Endothelial cell of umbilical vein (primary cell): ENCODE measurements around the gene PLCB4. TPM values are rescaled to one million over a fixed set of nuclear protein-coding genes. Genes with fewer than 3 reads are reported as not detected.

Experiments
- BruUV-seq: library from RNA; stranded (reverse); fragments of 400-500 nt; replicated peaks from 2 replicates; lab custom pipeline; 2021; lab: Mats Ljungman, UMichigan
- CTCF ChIA-PET: fragments of 300-600, 350-600 bp; sonication (Branson Sonifier 250); formaldehyde crosslinking; loops from one replicate; lab custom pipeline; 2021; ENCODE audit warnings: antibody characterized with exemption, inconsistent platforms; lab: Charles Lee
- POLR2A ChIA-PET: fragments of 300-600, 350-600 bp; sonication (Branson Sonifier 250); formaldehyde crosslinking; loops from one replicate; lab custom pipeline; 2021; ENCODE audit warnings: antibody characterized with exemption, inconsistent platforms; lab: Charles Lee
- DNase-seq: peaks from one replicate; pipeline ENCODE4 v3.0.0-alpha.2; 2011; ENCODE audit warnings: low read depth, low spot score
- FAIRE-seq: peaks from 2 replicates; lab custom pipeline; 2011; peaks lifted over from hg19 to GRCh38; lab: Jason Lieb, UNC
- H2AFZ ChIP-seq: 2 replicates; pipeline ENCODE4 v1.6.0; 2012; ENCODE audit warnings: low read depth, low read length, control low read depth, inconsistent platforms
- H3K27ac ChIP-seq: 2 replicates; pipeline ENCODE4 v1.5.1; 2011; ENCODE audit warnings: low read depth, mild to moderate bottlenecking, control low read depth, low read length, moderate library complexity; ENCODE audit not compliant: insufficient read depth
- H3K27me3 ChIP-seq, 2 experiments: 2 replicates each; pipeline versions ENCODE4 v1.6.0 to v1.6.1; 2011; ENCODE audit warnings: low read length in 2 of 2, mixed read lengths in 1 of 2; ENCODE audit not compliant: control insufficient read depth in 2 of 2, insufficient read depth in 2 of 2
- H3K36me3 ChIP-seq, 2 experiments: 2 replicates in 1 of 2; 3 replicates in 1 of 2; pipeline ENCODE4 v1.5.1; 2011; ENCODE audit warnings: low read length in 2 of 2, mild to moderate bottlenecking in 1 of 2, moderate library complexity in 1 of 2; ENCODE audit not compliant: control insufficient read depth in 2 of 2, insufficient read depth in 2 of 2; ENCODE audit errors: extremely low read depth in 1 of 2
- H3K4me1 ChIP-seq: 3 replicates; pipeline ENCODE4 v1.5.1; 2011; ENCODE audit warnings: mild to moderate bottlenecking, low read length; ENCODE audit not compliant: control insufficient read depth, insufficient read depth; ENCODE audit errors: extremely low read depth
- H3K4me2 ChIP-seq: 2 replicates; pipeline ENCODE4 v1.6.1; 2011; ENCODE audit warnings: low read length, control low read depth, mixed read lengths; ENCODE audit not compliant: insufficient read depth
- H3K4me3 ChIP-seq, 3 experiments: fragments of 200-600 bp in 1 of 3; sonication (generic), shearing (Covaris generic) in 1 of 3; replicated peaks in 1 of 3; 2 replicates each; pipeline ENCODE4 v1.5.1; 2011 to 2016; ENCODE audit warnings: control low read depth in 3 of 3, low read length in 3 of 3, mild to moderate bottlenecking in 2 of 3, inconsistent platforms in 1 of 3, low read depth in 1 of 3, moderate library complexity in 1 of 3; ENCODE audit not compliant: insufficient read depth in 1 of 3
- H3K79me2 ChIP-seq: 2 replicates; pipeline ENCODE4 v1.6.0; 2012; ENCODE audit warnings: low read length, inconsistent platforms; ENCODE audit not compliant: control insufficient read depth, insufficient read depth
- H3K9ac ChIP-seq: replicated peaks from 2 replicates; pipeline ENCODE3; 2011; ENCODE audit warnings: low read length, control low read depth; ENCODE audit not compliant: insufficient read depth; ENCODE audit errors: extremely low read depth
- H3K9me1 ChIP-seq: replicated peaks from 3 replicates; pipeline ENCODE4 v1.6.0; 2011; ENCODE audit warnings: mild to moderate bottlenecking, low read length; ENCODE audit not compliant: control insufficient read depth, insufficient read depth; ENCODE audit errors: extremely low read depth
- H3K9me3 ChIP-seq: replicated peaks from 2 replicates; pipeline ENCODE4 v1.5.1; 2012; ENCODE audit warnings: low read length, inconsistent platforms; ENCODE audit not compliant: control insufficient read depth, insufficient read depth
- H4K20me1 ChIP-seq: replicated peaks from 2 replicates; pipeline ENCODE3; 2011; ENCODE audit warnings: mild to moderate bottlenecking, low read length; ENCODE audit not compliant: control insufficient read depth, insufficient read depth; ENCODE audit errors: extremely low read depth
- EZH2 ChIP-seq: IDR thresholded peaks from 2 replicates; pipeline ENCODE4 v1.6.1; 2012; ENCODE audit warnings: borderline replicate concordance, low read depth, mild to moderate bottlenecking, moderate library complexity, low read length, inconsistent platforms; ENCODE audit not compliant: severe bottlenecking
- FOS ChIP-seq: IDR thresholded peaks from 2 replicates; pipeline ENCODE4 v1.6.1; 2011; ENCODE audit warnings: mild to moderate bottlenecking, low read length, moderate library complexity, borderline replicate concordance; ENCODE audit not compliant: insufficient read depth
- GATA2 ChIP-seq: IDR thresholded peaks from 2 replicates; pipeline ENCODE4 v1.7.0; 2011; ENCODE audit warnings: low read depth, mild to moderate bottlenecking, moderate library complexity, mixed read lengths, low read length; ENCODE audit not compliant: insufficient read length, insufficient read depth
- JUN ChIP-seq: IDR thresholded peaks from 2 replicates; pipeline ENCODE4 v1.6.1; 2011; ENCODE audit warnings: borderline replicate concordance, low read depth; ENCODE audit not compliant: insufficient read length, insufficient read depth
- MYC ChIP-seq: IDR thresholded peaks from one replicate; pipeline ENCODE4 v1.6.1; 2011; ENCODE audit warnings: mild to moderate bottlenecking, low read depth, low read length
- POLR2A ChIP-seq: IDR thresholded peaks from 2 replicates; pipeline ENCODE4 v1.6.1; 2012; ENCODE audit warnings: low read depth, mild to moderate bottlenecking, control low read depth, low read length
- POLR2AphosphoS5 ChIP-seq: IDR thresholded peaks from 2 replicates; pipeline ENCODE4 v1.6.1; 2012; ENCODE audit warnings: low read depth, mild to moderate bottlenecking, control low read depth, low read length, moderate library complexity; ENCODE audit not compliant: insufficient read depth
- dilution Hi-C: fragments of 300-500 bp; cut with MboI; formaldehyde crosslinking; loops from one replicate; pipeline ENCODE4 v1.15.0; 2019; ENCODE audit warnings: low sequenced_read_pairs; ENCODE audit not compliant: extremely low pct_ligation_motif_present
- intact Hi-C: fragments of 100-400 bp; cut with micrococcal nuclease; formaldehyde crosslinking; loops from one replicate; pipeline ENCODE4 v1.10.0; 2022
- polyA plus RNA-seq, 4 experiments: library from polyadenylated mRNA; depleted of rRNA in 3 of 4; stranded (reverse) in 3 of 4; unstranded in 1 of 4; fragments of >200 nt; gene quantifications; 2 replicates each; pipeline versions ENCODE4 v1.2.1 to v1.2.3, GENCODE V29; 2011 to 2012; ENCODE audit warnings: missing spikeins in 1 of 4
- total RNA-seq: library from RNA; stranded (reverse); gene quantifications from 2 replicates; pipeline ENCODE4 v1.2.3, GENCODE V29; 2021
- TF ChIP-seq, protein P1 (sequence below): IDR thresholded peaks from 2 replicates; pipeline ENCODE4 v1.6.1; 2011; ENCODE audit not compliant: insufficient read depth, insufficient read length
- TF ChIP-seq, protein P2 (sequence below), 2 donors: IDR thresholded peaks; 1 replicate in 1 of 2; 2 replicates in 1 of 2; pipeline ENCODE4 v1.5.1; 2011; ENCODE audit warnings: low read length in 2 of 2, mild to moderate bottlenecking in 2 of 2, moderate library complexity in 2 of 2, control low read depth in 1 of 2, inconsistent platforms in 1 of 2, low read depth in 1 of 2; ENCODE audit not compliant: insufficient read depth in 1 of 2; ENCODE audit errors: extremely low read depth in 1 of 2

Gene PLCB4
- total and polyA plus RNA-seq, 2 donors (not counting 3 experiments of a cell fraction or from before 2014, with no cell fraction given) = 0.37 to 1.7 TPM

DNA sequence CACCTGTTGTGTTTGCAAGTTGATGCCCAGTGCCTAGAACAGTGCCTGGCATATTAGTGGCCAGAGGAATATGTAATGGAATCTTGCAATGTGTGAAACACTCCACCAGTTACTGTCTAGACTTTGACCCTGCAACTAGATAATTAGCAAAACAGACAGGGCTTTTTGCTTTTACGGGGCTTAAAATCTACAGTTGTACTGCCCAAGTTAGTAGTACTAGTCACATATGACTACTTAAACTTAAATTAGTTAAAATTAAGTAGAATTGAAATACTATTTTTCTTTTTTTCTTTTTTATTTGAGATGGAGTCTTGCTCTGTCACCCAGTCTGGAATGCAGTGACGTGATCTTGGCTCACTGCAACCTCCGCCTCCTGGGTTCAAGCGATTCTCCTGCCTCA, 44.3 kb upstream of the PLCB4 start:
- Histone ChIP-seq H3K9me3 (no peaks in the 10 kb centered on the region), H4K20me1 (no peaks in the 10 kb centered on the region), H3K36me3 (no peaks in the 10 kb centered on the region), H3K9me1 (no peaks in the 10 kb centered on the region), H3K27me3 (no peaks in the 10 kb centered on the region), H3K27ac (no peak overlapping the region), H3K4me3 (no peak overlapping the region), H3K4me1 (no peaks in the 10 kb centered on the region), H3K9ac (no peak overlapping the region), H2AFZ (no peak overlapping the region), H3K4me2 (no peak overlapping the region), H3K79me2 (no peaks in the 10 kb centered on the region)
- BruUV-seq = no TSS peak
- ChIA-PET POLR2A (no interaction called here), CTCF (no interaction called here)
- FAIRE-seq (no peak), DNase-seq (no peak)
- dilution Hi-C loops (no loop called here), intact Hi-C loops (no loop called here)
- TF ChIP-seq, protein P1, sequence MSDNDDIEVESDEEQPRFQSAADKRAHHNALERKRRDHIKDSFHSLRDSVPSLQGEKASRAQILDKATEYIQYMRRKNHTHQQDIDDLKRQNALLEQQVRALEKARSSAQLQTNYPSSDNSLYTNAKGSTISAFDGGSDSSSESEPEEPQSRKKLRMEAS = no peak
- no peak for TF ChIP-seq POLR2A
- no peak for TF ChIP-seq JUN
- no peak for TF ChIP-seq MYC
- no peak for TF ChIP-seq EZH2
- TF ChIP-seq POLR2AphosphoS5 = no peak
- TF ChIP-seq GATA2 = no peak
- no peak for TF ChIP-seq FOS
- TF ChIP-seq, protein P2, sequence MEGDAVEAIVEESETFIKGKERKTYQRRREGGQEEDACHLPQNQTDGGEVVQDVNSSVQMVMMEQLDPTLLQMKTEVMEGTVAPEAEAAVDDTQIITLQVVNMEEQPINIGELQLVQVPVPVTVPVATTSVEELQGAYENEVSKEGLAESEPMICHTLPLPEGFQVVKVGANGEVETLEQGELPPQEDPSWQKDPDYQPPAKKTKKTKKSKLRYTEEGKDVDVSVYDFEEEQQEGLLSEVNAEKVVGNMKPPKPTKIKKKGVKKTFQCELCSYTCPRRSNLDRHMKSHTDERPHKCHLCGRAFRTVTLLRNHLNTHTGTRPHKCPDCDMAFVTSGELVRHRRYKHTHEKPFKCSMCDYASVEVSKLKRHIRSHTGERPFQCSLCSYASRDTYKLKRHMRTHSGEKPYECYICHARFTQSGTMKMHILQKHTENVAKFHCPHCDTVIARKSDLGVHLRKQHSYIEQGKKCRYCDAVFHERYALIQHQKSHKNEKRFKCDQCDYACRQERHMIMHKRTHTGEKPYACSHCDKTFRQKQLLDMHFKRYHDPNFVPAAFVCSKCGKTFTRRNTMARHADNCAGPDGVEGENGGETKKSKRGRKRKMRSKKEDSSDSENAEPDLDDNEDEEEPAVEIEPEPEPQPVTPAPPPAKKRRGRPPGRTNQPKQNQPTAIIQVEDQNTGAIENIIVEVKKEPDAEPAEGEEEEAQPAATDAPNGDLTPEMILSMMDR (IDR thresholded peaks at IDR 0.05; ENCODE audit: extremely low read depth in 1 of 2, insufficient read depth in 1 of 2, low read depth in 1 of 2, low read length in 2 of 2) = no peak
